HEK293 (cell line): ENCODE data around the gene CYP2R1.

ENCODE experiments used
- CTCF ChIA-PET: fragments of 350-600 bp; formaldehyde crosslinking; extraction: SDS; loops from one replicate; lab custom pipeline; 2021; ENCODE audit warnings: antibody characterized with exemption; lab: Yijun Ruan, JAX
- POLR2A ChIA-PET: fragments of 300-600 bp; formaldehyde crosslinking; extraction: SDS; loops from one replicate; lab custom pipeline; 2020; ENCODE audit warnings: antibody characterized with exemption, inconsistent platforms; lab: Yijun Ruan, JAX
- H3K27ac ChIP-seq: fragments of 200-500 bp; sonication (Bioruptor generic); 2 replicates; pipeline ENCODE4 v1.5.1; 2014; ENCODE audit warnings: low read depth, low read length, control low read depth, inconsistent platforms; ENCODE audit errors: extremely low read depth
- H3K36me3 ChIP-seq, 2 experiments: fragments of 200-500 bp in 1 of 2; sonication (Bioruptor generic) in 1 of 2; 1 replicate in 1 of 2; 2 replicates in 1 of 2; pipeline ENCODE4 v1.5.1; 2014 to 2017; ENCODE audit warnings: inconsistent platforms in 2 of 2, low read length in 2 of 2; ENCODE audit not compliant: control insufficient read depth in 2 of 2, insufficient read depth in 1 of 2
- H3K4me1 ChIP-seq: fragments of 200-500 bp; sonication (Bioruptor generic); 2 replicates; pipeline ENCODE4 v1.5.1; 2014; ENCODE audit warnings: mild to moderate bottlenecking, low read length, inconsistent platforms; ENCODE audit not compliant: control insufficient read depth, insufficient read depth
- H3K4me3 ChIP-seq: 2 replicates; pipeline ENCODE4 v1.5.1; 2011; ENCODE audit warnings: low read depth, mild to moderate bottlenecking, control low read depth, low read length, moderate library complexity
- H3K9me3 ChIP-seq: fragments of 200-500 bp; sonication (Bioruptor generic); 2 replicates; pipeline ENCODE4 v1.5.1; 2014; ENCODE audit warnings: low read depth, low read length, inconsistent platforms; ENCODE audit not compliant: control insufficient read depth, insufficient read depth
- SCRT1 ChIP-seq: fragments of 450-650 bp; formaldehyde crosslinking; IDR thresholded peaks from 2 replicates; pipeline ENCODE4 v1.5.1; 2016; ENCODE audit warnings: missing biosample characterization, missing genetic modification characterization, borderline replicate concordance
- SCRT2 ChIP-seq: fragments of 450-650 bp; formaldehyde crosslinking; IDR thresholded peaks from 2 replicates; pipeline ENCODE4 v1.5.1; 2016; ENCODE audit warnings: missing biosample characterization, missing genetic modification characterization
- TSHZ1 ChIP-seq: fragments of 450-650 bp; formaldehyde crosslinking; IDR thresholded peaks from 2 replicates; pipeline ENCODE4 v1.5.1; 2016; ENCODE audit warnings: missing biosample characterization, missing genetic modification characterization, borderline replicate concordance
- ZBTB21 ChIP-seq: fragments of 450-650 bp; formaldehyde crosslinking; IDR thresholded peaks from 2 replicates; pipeline ENCODE4 v1.5.1; 2017; ENCODE audit warnings: missing biosample characterization, missing genetic modification characterization
- ZBTB6 ChIP-seq: fragments of 450-650 bp; formaldehyde crosslinking; IDR thresholded peaks from 2 replicates; pipeline ENCODE4 v1.5.1; 2017; ENCODE audit warnings: missing biosample characterization, missing genetic modification characterization
- ZNF114 ChIP-seq: fragments of 450-650 bp; formaldehyde crosslinking; IDR thresholded peaks from 2 replicates; pipeline ENCODE4 v1.5.0; 2017; ENCODE audit warnings: missing biosample characterization, missing genetic modification characterization
- ZNF175 ChIP-seq: fragments of 450-650 bp; formaldehyde crosslinking; IDR thresholded peaks from 2 replicates; pipeline ENCODE4 v1.5.1; 2016; ENCODE audit warnings: missing biosample characterization, missing genetic modification characterization
- ZNF214 ChIP-seq: fragments of 450-650 bp; formaldehyde crosslinking; IDR thresholded peaks from 2 replicates; pipeline ENCODE4 v1.5.1; 2017; ENCODE audit warnings: missing biosample characterization, mild to moderate bottlenecking, missing genetic modification characterization, borderline replicate concordance
- ZNF23 ChIP-seq: fragments of 450-650 bp; formaldehyde crosslinking; IDR thresholded peaks from 2 replicates; pipeline ENCODE4 v1.5.1; 2016; ENCODE audit warnings: missing biosample characterization, missing genetic modification characterization, borderline replicate concordance
- ZNF280D ChIP-seq: fragments of 450-650 bp; formaldehyde crosslinking; IDR thresholded peaks from 2 replicates; pipeline ENCODE4 v1.5.1; 2016; ENCODE audit warnings: missing biosample characterization, missing genetic modification characterization
- ZNF302 ChIP-seq: fragments of 450-650 bp; formaldehyde crosslinking; IDR thresholded peaks from 2 replicates; pipeline ENCODE4 v1.5.1; 2016; ENCODE audit warnings: missing biosample characterization, missing genetic modification characterization, low read depth
- ZNF37A ChIP-seq: fragments of 450-650 bp; IDR thresholded peaks from 2 replicates; pipeline ENCODE4 v1.5.1; 2018; ENCODE audit warnings: missing biosample characterization, missing genetic modification characterization
- ZNF404 ChIP-seq: fragments of 450-650 bp; formaldehyde crosslinking; IDR thresholded peaks from 2 replicates; pipeline ENCODE4 v1.5.1; 2017; ENCODE audit warnings: missing biosample characterization, missing genetic modification characterization
- ZNF433 ChIP-seq: fragments of 450-650 bp; formaldehyde crosslinking; IDR thresholded peaks from 2 replicates; pipeline ENCODE4 v1.5.1; 2016; ENCODE audit warnings: missing biosample characterization, missing genetic modification characterization, low read depth
- ZNF48 ChIP-seq: fragments of 450-650 bp; formaldehyde crosslinking; IDR thresholded peaks from 2 replicates; pipeline ENCODE4 v1.5.1; 2016; ENCODE audit warnings: missing biosample characterization, missing genetic modification characterization
- ZNF658 ChIP-seq: fragments of 450-650 bp; formaldehyde crosslinking; IDR thresholded peaks from 2 replicates; pipeline ENCODE4; 2016; ENCODE audit warnings: missing biosample characterization, missing genetic modification characterization
- ZNF837 ChIP-seq: fragments of 450-650 bp; formaldehyde crosslinking; IDR thresholded peaks from 2 replicates; pipeline ENCODE4 v1.5.1; 2016; ENCODE audit warnings: missing biosample characterization, missing genetic modification characterization

Gene CYP2R1

GRCh38 chr11:14881576-14882193 is 10.3 kb downstream of the CYP2R1 start:
- H3K9me3 ChIP-seq = no peaks in the 10 kb centered on the region
- POLR2A ChIA-PET = interaction anchor here (1.8 kb wide), 1 partner anchor 10 kb away, joined by 6 read pairs; the partner anchor contains the start of gene CYP2R1
- H3K4me3 ChIP-seq = no peak overlapping the region
- no peaks in the 10 kb centered on the region for H3K4me1 ChIP-seq
- CTCF ChIA-PET = interaction anchor here (0.6 kb wide), 1 partner anchor 160 kb away, joined by 3 read pairs; no protein-coding TSS in a partner anchor
- H3K36me3 ChIP-seq = peaks cover 3 to 40% of the 10 kb centered on the region in 2 experiments; a peak in 2 of 3 replicates
- TF ChIP-seq ZNF280D (tag by site-specific recombination) (no peak), ZNF48 (no peak), ZNF175 (tag by site-specific recombination) (no peak), ZNF23 (tag by site-specific recombination) (no peak), ZNF433 (no peak), ZBTB6 (no peak), ZBTB21 (tag by site-specific recombination) (no peak), ZNF114 (tag by site-specific recombination) (no peak), ZNF302 (tag by site-specific recombination) (no peak), ZNF404 (tag by site-specific recombination) (no peak)
- no peak overlapping the region for H3K27ac ChIP-seq

- ChIA-PET CTCF (interaction anchor here (0.6 to 1.0 kb wide), 2 partner anchors 86 to 456 kb away, joined by 3 read pairs; no protein-coding TSS in a partner anchor), POLR2A (no interaction called here)
Observed at GRCh38 chr11:14875163-14875562, 16.9 kb downstream of the CYP2R1 start.

GRCh38 chr11:14873632-14874031 is 18.4 kb downstream of the CYP2R1 start:
- Histone ChIP-seq H3K4me1 (no peaks in the 10 kb centered on the region), H3K4me3 (no peak overlapping the region), H3K27ac (no peak overlapping the region), H3K36me3 (peaks cover 3 to 36% of the 10 kb centered on the region in 2 experiments; a peak in 2 of 3 replicates), H3K9me3 (no peaks in the 10 kb centered on the region)
- POLR2A ChIA-PET = no interaction called here
- no peak for TF ChIP-seq TSHZ1 (tag by site-specific recombination)
- no peak for TF ChIP-seq ZNF837 (tag by site-specific recombination)
- TF ChIP-seq ZNF658 = no peak
- no peak for TF ChIP-seq ZNF37A (tag by site-specific recombination)
- CTCF ChIA-PET = no interaction called here

More at GRCh38 chr11:14875163-14875562, 16.9 kb downstream of the CYP2R1 start:
- H3K9me3 ChIP-seq = no peaks in the 10 kb centered on the region
- peaks cover 3 to 44% of the 10 kb centered on the region in 2 experiments; a peak in 2 of 3 replicates for H3K36me3 ChIP-seq
- peak; percentile 58 for TF ChIP-seq SCRT2 (tag by site-specific recombination)
- peak; percentile 63; the same call in 1 of the 2 replicates for TF ChIP-seq SCRT1 (tag by site-specific recombination)
- no peak for TF ChIP-seq ZNF214
- TF ChIP-seq, all 188 proteins: peak for 2
- no peak overlapping the region for H3K27ac ChIP-seq
- H3K4me3 ChIP-seq = no peak overlapping the region
- no peaks in the 10 kb centered on the region for H3K4me1 ChIP-seq
